Fibroblast of mammary gland (primary cell): ENCODE results near the gene KHNYN.
A peak's percentile ranks its signal among the peaks of the same experiment; 100 is the strongest.

Source experiments
- DNase-seq: peaks from one replicate; pipeline ENCODE4 v3.0.0-alpha.2; 2010; ENCODE audit warnings: low read depth
- H3K4me3 ChIP-seq: 2 replicates; pipeline ENCODE4 v1.5.1; 2011; ENCODE audit warnings: low read depth, mild to moderate bottlenecking, low read length, moderate library complexity; ENCODE audit not compliant: control insufficient read depth
- CTCF ChIP-seq: conservative IDR thresholded peaks from 2 replicates; pipeline ENCODE4 v1.5.1; 2011; ENCODE audit warnings: low read depth, low read length, inconsistent platforms; ENCODE audit not compliant: control insufficient read depth, insufficient read depth

The KHNYN gene

GRCh38 chr14:24416932-24417619 lies 12.7 kb upstream of the KHNYN start:
- TF ChIP-seq CTCF = no peak
- no peak overlapping the region for H3K4me3 ChIP-seq
- no peak for DNase-seq

- no peak for TF ChIP-seq CTCF
- DNase-seq = no peak
- H3K4me3 ChIP-seq = no peak overlapping the region
Measured at GRCh38 chr14:24417832-24418491, 11.8 kb upstream of the KHNYN start.

- DNase-seq = no peak
- H3K4me3 ChIP-seq = no peak overlapping the region
- TF ChIP-seq CTCF = no peak
Measured at GRCh38 chr14:24418492-24418873, 11.3 kb upstream of the KHNYN start.

GRCh38 chr14:24422261-24422660 lies 7.5 kb upstream of the KHNYN start:
- no peak for DNase-seq
- no peak overlapping the region for H3K4me3 ChIP-seq
- TF ChIP-seq CTCF = no peak

GRCh38 chr14:24422694-24423601 lies 6.8 kb upstream of the KHNYN start:
- no peak overlapping the region for H3K4me3 ChIP-seq
- TF ChIP-seq CTCF = no peak
- no peak for DNase-seq

GRCh38 chr14:24425704-24426103 lies 4.0 kb upstream of the KHNYN start:
- TF ChIP-seq CTCF = no peak
- DNase-seq = peak; percentile 90
- H3K4me3 ChIP-seq = no peak overlapping the region
